Hepatocyte (in vitro differentiated cells): ENCODE results near the gene MEDAG.
A peak's percentile ranks its signal among the peaks of the same experiment; 100 is the strongest.

Experiments
- CTCF ChIP-seq: fragments of 200-600 bp; sonication (generic); IDR thresholded peaks from 2 replicates; pipeline ENCODE4 v1.5.1; 2016; ENCODE audit warnings: antibody characterized with exemption, mild to moderate bottlenecking; ENCODE audit not compliant: poor library complexity
- EZH2 ChIP-seq: fragments of 200-600 bp; sonication (generic); IDR thresholded peaks from 2 replicates; pipeline ENCODE4 v1.6.1; 2016; ENCODE audit warnings: antibody characterized with exemption, mild to moderate bottlenecking, borderline replicate concordance

GRCh38 chr13:30898678-30899241 is 7.3 kb upstream of the MEDAG start:
- TF ChIP-seq CTCF, result peak; percentile 5
- TF ChIP-seq EZH2, result no peak
